Muscle layer of colon (tissue), 2 donors: ENCODE data around the gene PRICKLE2.

Experiments
- H3K27ac ChIP-seq: one replicate; pipeline ENCODE4 v1.7.0; 2013; ENCODE audit warnings: low read depth, mild to moderate bottlenecking, low read length, moderate library complexity
- H3K27me3 ChIP-seq, 2 donors: one replicate each; pipeline ENCODE4 v1.7.0; 2013; ENCODE audit warnings: low read length in 2 of 2, mild to moderate bottlenecking in 2 of 2; ENCODE audit not compliant: insufficient read depth in 2 of 2, control insufficient read depth in 1 of 2
- H3K36me3 ChIP-seq: one replicate; pipeline ENCODE4 v1.7.0; 2013; ENCODE audit warnings: mild to moderate bottlenecking, low read length; ENCODE audit not compliant: insufficient read depth
- H3K4me1 ChIP-seq: one replicate; pipeline ENCODE4 v1.7.0; 2013; ENCODE audit warnings: mild to moderate bottlenecking, low read length; ENCODE audit not compliant: insufficient read depth
- H3K4me3 ChIP-seq, 2 donors: one replicate each; pipeline ENCODE4 v1.7.0; 2013; ENCODE audit warnings: low read length in 2 of 2, low read depth in 1 of 2, mild to moderate bottlenecking in 1 of 2, moderate library complexity in 1 of 2
- H3K9ac ChIP-seq: one replicate; pipeline ENCODE4 v1.7.0; 2013; ENCODE audit warnings: low read length
- H3K9me3 ChIP-seq: one replicate; pipeline ENCODE4 v1.7.0; 2013; ENCODE audit warnings: mild to moderate bottlenecking, low read length
- donor health status: abdominal sarcoma.
- donor health status: Adenocarcinoma of cecum.

The PRICKLE2 gene

GRCh38 chr3:64247991-64248646 lies 22.9 kb upstream of the PRICKLE2 start:
- H3K4me3 ChIP-seq: no peak overlapping the region
- no peak overlapping the region for H3K27ac ChIP-seq
- H3K27me3 ChIP-seq: no peaks in the 10 kb centered on the region
- H3K4me1 ChIP-seq: peaks cover 69% of the 10 kb centered on the region
- no peaks in the 10 kb centered on the region for H3K36me3 ChIP-seq
- no peaks in the 10 kb centered on the region for H3K9me3 ChIP-seq
- H3K9ac ChIP-seq: no peak overlapping the region

GRCh38 chr3:64244011-64244942 lies 19.0 kb upstream of the PRICKLE2 start:
- H3K4me3 ChIP-seq: no peak overlapping the region
- H3K27me3 ChIP-seq: no peaks in the 10 kb centered on the region
- H3K4me1 ChIP-seq: peaks cover 71% of the 10 kb centered on the region
- no peak overlapping the region for H3K27ac ChIP-seq
- H3K9me3 ChIP-seq: no peaks in the 10 kb centered on the region
- H3K9ac ChIP-seq: no peak overlapping the region
- no peaks in the 10 kb centered on the region for H3K36me3 ChIP-seq

GRCh38 chr3:64242435-64242834 lies 17.2 kb upstream of the PRICKLE2 start:
- Histone ChIP-seq H3K27me3 (no peaks in the 10 kb centered on the region), H3K36me3 (no peaks in the 10 kb centered on the region), H3K4me1 (peaks cover 71% of the 10 kb centered on the region), H3K27ac (no peak overlapping the region), H3K4me3 (no peak overlapping the region), H3K9me3 (no peaks in the 10 kb centered on the region), H3K9ac (no peak overlapping the region)

GRCh38 chr3:64240959-64241358 lies 15.7 kb upstream of the PRICKLE2 start:
- Histone ChIP-seq H3K4me1 (peaks cover 63% of the 10 kb centered on the region), H3K27me3 (no peaks in the 10 kb centered on the region), H3K9ac (no peak overlapping the region), H3K27ac (peak overlapping the region; percentile 36), H3K36me3 (no peaks in the 10 kb centered on the region), H3K9me3 (no peaks in the 10 kb centered on the region), H3K4me3 (no peak overlapping the region)

GRCh38 chr3:64240396-64240795 lies 15.1 kb upstream of the PRICKLE2 start:
- no peak overlapping the region for H3K9ac ChIP-seq
- no peaks in the 10 kb centered on the region for H3K9me3 ChIP-seq
- peak overlapping the region; percentile 36 for H3K27ac ChIP-seq
- peaks cover 59% of the 10 kb centered on the region for H3K4me1 ChIP-seq
- H3K27me3 ChIP-seq: no peaks in the 10 kb centered on the region
- no peak overlapping the region for H3K4me3 ChIP-seq
- H3K36me3 ChIP-seq: peaks cover under 1% of the 10 kb centered on the region

- Histone ChIP-seq H3K9me3 (no peaks in the 10 kb centered on the region), H3K36me3 (peaks cover 3% of the 10 kb centered on the region), H3K9ac (no peak overlapping the region), H3K27ac (peak overlapping the region; percentile 83), H3K4me1 (peaks cover 58% of the 10 kb centered on the region), H3K4me3 (no peak overlapping the region), H3K27me3 (no peaks in the 10 kb centered on the region)
Observed at GRCh38 chr3:64239841-64240240, 14.6 kb upstream of the PRICKLE2 start.

GRCh38 chr3:64238971-64239667 lies 13.9 kb upstream of the PRICKLE2 start:
- no peaks in the 10 kb centered on the region for H3K9me3 ChIP-seq
- peak overlapping the region; percentile 83 for H3K27ac ChIP-seq
- H3K9ac ChIP-seq: no peak overlapping the region
- no peaks in the 10 kb centered on the region for H3K27me3 ChIP-seq
- peaks cover 51% of the 10 kb centered on the region for H3K4me1 ChIP-seq
- H3K4me3 ChIP-seq: peak overlapping the region in 1 of 2 donors; percentile 19
- H3K36me3 ChIP-seq: peaks cover 3% of the 10 kb centered on the region

- Histone ChIP-seq H3K27me3 (no peaks in the 10 kb centered on the region), H3K9ac (no peak overlapping the region), H3K27ac (no peak overlapping the region), H3K36me3 (peaks cover 3% of the 10 kb centered on the region), H3K4me1 (peaks cover 31% of the 10 kb centered on the region), H3K9me3 (no peaks in the 10 kb centered on the region), H3K4me3 (no peak overlapping the region)
Observed at GRCh38 chr3:64237083-64237482, 11.8 kb upstream of the PRICKLE2 start.

GRCh38 chr3:64235605-64236004 lies 10.3 kb upstream of the PRICKLE2 start:
- H3K9ac ChIP-seq: no peak overlapping the region
- peaks cover 23% of the 10 kb centered on the region for H3K4me1 ChIP-seq
- H3K4me3 ChIP-seq: no peak overlapping the region
- H3K36me3 ChIP-seq: peaks cover 3% of the 10 kb centered on the region
- no peak overlapping the region for H3K27ac ChIP-seq
- H3K27me3 ChIP-seq: no peaks in the 10 kb centered on the region
- no peaks in the 10 kb centered on the region for H3K9me3 ChIP-seq

GRCh38 chr3:64234571-64234970 lies 9.3 kb upstream of the PRICKLE2 start:
- Histone ChIP-seq H3K9me3 (no peaks in the 10 kb centered on the region), H3K36me3 (peaks cover 3% of the 10 kb centered on the region), H3K9ac (no peak overlapping the region), H3K4me1 (peaks cover 20% of the 10 kb centered on the region), H3K27ac (no peak overlapping the region), H3K27me3 (no peaks in the 10 kb centered on the region), H3K4me3 (no peak overlapping the region)

- Histone ChIP-seq H3K27me3 (no peaks in the 10 kb centered on the region), H3K27ac (no peak overlapping the region)
Observed at GRCh38 chr3:64232821-64233220, 7.6 kb upstream of the PRICKLE2 start.

More at GRCh38 chr3:64232821-64233220, 7.6 kb upstream of the PRICKLE2 start:
- Histone ChIP-seq H3K36me3 (peaks cover 3% of the 10 kb centered on the region), H3K4me3 (no peak overlapping the region), H3K4me1 (peaks cover 7% of the 10 kb centered on the region), H3K9me3 (no peaks in the 10 kb centered on the region), H3K9ac (no peak overlapping the region)
